Purkinje cell (primary cell): Measurements from ENCODE around the gene PIGU. TPM values are rescaled to one million over a fixed set of nuclear protein-coding genes. Genes with fewer than 3 reads are reported as not detected.

Experiments
- polyA plus RNA-seq: library from polyadenylated mRNA; unstranded; fragments of >200 nt; fragmentation: Nextera tagmentation; gene quantifications from 2 replicates; pipeline ENCODE4 v1.2.1, GENCODE V29; 2014

The PIGU gene
- polyA plus RNA-seq, result 5.3 and 20.2 TPM in 2 replicates

GRCh38 chr20:34676642-34677373, at the start of gene PIGU:
TSS of gene PIGU (minus strand) at chr20:34677092. CDS start at chr20:34677085, 7 bp downstream.

GRCh38 chr20:34704177-34705007, 27.5 kb upstream of the PIGU start, which contains the start of gene TP53INP2:
TSS of gene TP53INP2 (plus strand) at chr20:34704344. CDS start at chr20:34708740, 4,396 bp downstream.

GRCh38 chr20:34558320-34559218, 118.3 kb downstream of the PIGU start, which contains the start of gene MAP1LC3A:
TSS of gene MAP1LC3A (plus strand) at chr20:34558718. CDS start at chr20:34558869, 151 bp downstream.

GRCh38 chr20:34516247-34517113, 160.4 kb downstream of the PIGU start, which contains the start of gene DYNLRB1:
TSS of gene DYNLRB1 (plus strand) at chr20:34516422. CDS start at chr20:34516459, 37 bp downstream.

Other genes with a start within 250 kb of the PIGU start
- 618 and 780 TPM in 2 replicates for gene DYNLRB1, start 160.7 kb downstream of the PIGU start, polyA plus RNA-seq
- gene MAP1LC3A, start 118.4 kb downstream of the PIGU start, polyA plus RNA-seq, result 5.8 and 6.0 TPM in 2 replicates
- gene TP53INP2, start 27.3 kb upstream of the PIGU start, polyA plus RNA-seq, result 3.0 and 4.1 TPM in 2 replicates
- gene NCOA6, start 148.6 kb upstream of the PIGU start, polyA plus RNA-seq, result 16.2 and 27.8 TPM in 2 replicates
- gene GGT7, start 195.8 kb upstream of the PIGU start, polyA plus RNA-seq, result 0.41 and 0.82 TPM in 2 replicates
- gene ACSS2, start 199.5 kb upstream of the PIGU start, polyA plus RNA-seq, result 13.0 and 24.7 TPM in 2 replicates